ENCODE data around the gene CD24.

Gene CD24

GRCh38 chr6:106967936-106968555 is 6.5 kb downstream of the CD24 start:
- DNase-seq: no peak

GRCh38 chr6:106966671-106967640 is 7.6 kb downstream of the CD24 start:
- DNase-seq: no peak

- no peak for DNase-seq
These were observed 8.3 kb downstream of the CD24 start for GRCh38 chr6:106966229-106966628.

- DNase-seq: no peak
These were observed 9.6 kb downstream of the CD24 start for GRCh38 chr6:106964954-106965353.

- DNase-seq: no peak
These were observed 10.4 kb downstream of the CD24 start for GRCh38 chr6:106964099-106964498.

GRCh38 chr6:106963544-106963943 is 11.0 kb downstream of the CD24 start:
- peak; percentile 50 for DNase-seq

GRCh38 chr6:106961801-106962200 is 12.7 kb downstream of the CD24 start:
- DNase-seq: no peak

GRCh38 chr6:106961136-106961535 is 13.4 kb downstream of the CD24 start:
- DNase-seq: no peak

GRCh38 chr6:106959985-106960384 is 14.5 kb downstream of the CD24 start:
- DNase-seq: no peak

- DNase-seq: no peak
These were observed 34.7 kb downstream of the CD24 start for GRCh38 chr6:106939848-106940247.

GRCh38 chr6:106939208-106939607 is 35.3 kb downstream of the CD24 start:
- DNase-seq: no peak

GRCh38 chr6:106927531-106928398 is 46.8 kb downstream of the CD24 start:
- DNase-seq: no peak

- no peak for DNase-seq
These were observed 48.6 kb downstream of the CD24 start for GRCh38 chr6:106925948-106926347.

- no peak for DNase-seq
These were observed 49.6 kb downstream of the CD24 start for GRCh38 chr6:106924694-106925523.

GRCh38 chr6:106922626-106923025 is 51.9 kb downstream of the CD24 start:
- no peak for DNase-seq
